HepG2 (cell line): ENCODE data around the gene DAPK3. TPM values are rescaled to one million over a fixed set of nuclear protein-coding genes. Genes with fewer than 3 reads are reported as not detected.

Experiments
- ATAC-seq: fragments of 200-7000 bp; cut with Tn5 transposase; 3 replicates; pipeline ENCODE4 v1.9.1; 2020; ENCODE audit warnings: mild to moderate bottlenecking, moderate library complexity
- BruUV-seq: library from RNA; stranded (reverse); fragments of 400-500 nt; replicated peaks from 2 replicates; lab custom pipeline; 2021; lab: Mats Ljungman, UMichigan
- CTCF ChIA-PET: fragments of 300-600 bp; formaldehyde crosslinking; extraction: SDS; loops from one replicate; lab custom pipeline; 2021; ENCODE audit warnings: low total read pairs, inconsistent platforms, low intra/inter-chr PET ratio; lab: Yijun Ruan, JAX
- POLR2A ChIA-PET: fragments of 350-600 bp; sonication (Branson Sonifier 250); formaldehyde crosslinking; loops from one replicate; lab custom pipeline; 2020; ENCODE audit warnings: antibody characterized with exemption, inconsistent platforms; lab: Yijun Ruan, JAX
- DNase-seq: peaks from one replicate; pipeline ENCODE4 v3.0.0-alpha.2; 2015; ENCODE audit warnings: low spot score
- FAIRE-seq: peaks from 3 replicates; lab custom pipeline; 2011; peaks lifted over from hg19 to GRCh38; lab: Jason Lieb, UNC
- H2AFZ ChIP-seq: one replicate; pipeline ENCODE4 v1.6.1; 2011; ENCODE audit warnings: low read length, inconsistent platforms
- H3K27ac ChIP-seq: fragments of 300-600 bp; 3 replicates; pipeline ENCODE4 v1.8.0; 2011; ENCODE audit warnings: mixed run types, mild to moderate bottlenecking, mixed read lengths, low read length, inconsistent platforms; ENCODE audit not compliant: insufficient read depth; ENCODE audit errors: extremely low read length
- H3K27me3 ChIP-seq, 2 experiments: fragments of 200-600 bp in 1 of 2; 2 replicates in 1 of 2; 3 replicates in 1 of 2; pipeline versions ENCODE4 v1.6.0 to v1.8.0; 2011; ENCODE audit warnings: low read length in 2 of 2, mild to moderate bottlenecking in 2 of 2, moderate library complexity in 2 of 2, inconsistent platforms in 1 of 2; ENCODE audit not compliant: insufficient read depth in 2 of 2, control insufficient read depth in 1 of 2
- H3K36me3 ChIP-seq, 2 experiments: fragments of 200-600 bp in 1 of 2; replicated peaks in 1 of 2; 2 replicates in 1 of 2; 3 replicates in 1 of 2; pipeline versions ENCODE4 v1.5.1 to v1.8.0; 2011; ENCODE audit warnings: low read length in 2 of 2, inconsistent platforms in 1 of 2; ENCODE audit not compliant: insufficient read depth in 2 of 2, control insufficient read depth in 1 of 2
- H3K4me1 ChIP-seq: 2 replicates; pipeline ENCODE4 v1.5.1; 2012; ENCODE audit warnings: low read length, inconsistent platforms; ENCODE audit not compliant: insufficient read depth
- H3K4me2 ChIP-seq: 2 replicates; pipeline ENCODE4 v1.6.0; 2011; ENCODE audit warnings: low read depth, low read length, inconsistent platforms
- H3K4me3 ChIP-seq, 3 experiments: fragments of 200-600 bp in 1 of 3; sonication (generic), shearing (Covaris generic) in 1 of 3; replicated peaks in 1 of 3; 2 replicates each; pipeline ENCODE4 v1.5.1; 2011 to 2016; ENCODE audit warnings: low read length in 3 of 3, inconsistent platforms in 2 of 3, low read depth in 2 of 3, mild to moderate bottlenecking in 2 of 3, control low read depth in 1 of 3, mixed read lengths in 1 of 3; ENCODE audit not compliant: insufficient read depth in 1 of 3
- H3K79me2 ChIP-seq: one replicate; pipeline ENCODE4 v1.6.1; 2011; ENCODE audit warnings: low read length, inconsistent platforms; ENCODE audit not compliant: insufficient read depth
- H3K9ac ChIP-seq: 2 replicates; pipeline ENCODE4 v1.6.0; 2011; ENCODE audit warnings: mild to moderate bottlenecking, low read depth, low read length, inconsistent platforms; ENCODE audit not compliant: insufficient read depth
- H3K9me3 ChIP-seq: 2 replicates; pipeline ENCODE4 v1.5.1; 2012; ENCODE audit warnings: mild to moderate bottlenecking, low read length
- H4K20me1 ChIP-seq: 2 replicates; pipeline ENCODE4 v1.6.0; 2011; ENCODE audit warnings: inconsistent platforms, mild to moderate bottlenecking, low read length, moderate library complexity; ENCODE audit not compliant: insufficient read depth
- JUN ChIP-seq: sonication (generic); formaldehyde crosslinking; IDR thresholded peaks from 2 replicates; pipeline ENCODE4 v1.4.0; 2020; ENCODE audit warnings: mild to moderate bottlenecking, missing genetic modification reagents
- RBFOX2 ChIP-seq: fragments of 200-400 bp; formaldehyde crosslinking; IDR thresholded peaks from 2 replicates; pipeline ENCODE4 v1.6.1; 2017; ENCODE audit warnings: low read depth, mild to moderate bottlenecking, low read length
- ZNF136 ChIP-seq: sonication (generic); formaldehyde crosslinking; IDR thresholded peaks from 2 replicates; pipeline ENCODE4 v1.8.1; 2022; ENCODE audit warnings: low read depth, mild to moderate bottlenecking, moderate library complexity, missing genetic modification reagents
- WGBS: methylation state at CpG from one replicate; pipeline ENCODE4 v1.1.6; 2017; ENCODE audit warnings: low lambda C conversion rate; 5-methylcytosine and 5-hydroxymethylcytosine counted together
- in situ Hi-C: cut with HindIII; loops from 2 replicates; pipeline ENCODE4 v1.10.0; 2017; ENCODE audit warnings: low pct_unique_long_range_greater_than_20kb; ENCODE audit not compliant: extremely low pct_ligation_motif_present
- intact Hi-C: fragments of 100-400 bp; cut with micrococcal nuclease; formaldehyde crosslinking; loops from one replicate; pipeline ENCODE4 v1.10.0; 2022; ENCODE audit not compliant: unreplicated experiment
- polyA plus RNA-seq, 8 experiments: library from polyadenylated mRNA; depleted of rRNA in 3 of 8; stranded (reverse) in 7 of 8; unstranded in 1 of 8; fragments of >200 nt; fragmentation: Illumina TruSeq in 4 of 8; extraction: Trizol in 4 of 8; gene quantifications; 2 replicates each; pipeline versions ENCODE4 v1.2.1 to v1.2.3, GENCODE V29; 2011 to 2016; ENCODE audit warnings: low read depth in 4 of 8, missing spikeins in 1 of 8, mixed read lengths in 1 of 8; ENCODE audit not compliant: insufficient read depth in 1 of 8
- total RNA-seq, 5 experiments: library from RNA; depleted of rRNA; stranded (reverse); fragments of >200 nt; fragmentation: Illumina TruSeq; extraction: Trizol; gene quantifications; 2 replicates each; pipeline ENCODE4 v1.2.3, GENCODE V29; 2016; ENCODE audit warnings: low read depth in 1 of 5
- TF ChIP-seq, protein P1 (sequence below): sonication (generic); formaldehyde crosslinking; IDR thresholded peaks from one replicate; pipeline ENCODE4 v1.5.1; 2020; ENCODE audit warnings: mild to moderate bottlenecking, missing genetic modification reagents; ENCODE audit errors: not compliant biosample characterization

The DAPK3 gene
- total and polyA plus RNA-seq, 2 of the 13 experiments (the other 11 are each of a cell fraction or from before 2014, with no cell fraction given), result 30.5 to 37.3 TPM

DNA sequence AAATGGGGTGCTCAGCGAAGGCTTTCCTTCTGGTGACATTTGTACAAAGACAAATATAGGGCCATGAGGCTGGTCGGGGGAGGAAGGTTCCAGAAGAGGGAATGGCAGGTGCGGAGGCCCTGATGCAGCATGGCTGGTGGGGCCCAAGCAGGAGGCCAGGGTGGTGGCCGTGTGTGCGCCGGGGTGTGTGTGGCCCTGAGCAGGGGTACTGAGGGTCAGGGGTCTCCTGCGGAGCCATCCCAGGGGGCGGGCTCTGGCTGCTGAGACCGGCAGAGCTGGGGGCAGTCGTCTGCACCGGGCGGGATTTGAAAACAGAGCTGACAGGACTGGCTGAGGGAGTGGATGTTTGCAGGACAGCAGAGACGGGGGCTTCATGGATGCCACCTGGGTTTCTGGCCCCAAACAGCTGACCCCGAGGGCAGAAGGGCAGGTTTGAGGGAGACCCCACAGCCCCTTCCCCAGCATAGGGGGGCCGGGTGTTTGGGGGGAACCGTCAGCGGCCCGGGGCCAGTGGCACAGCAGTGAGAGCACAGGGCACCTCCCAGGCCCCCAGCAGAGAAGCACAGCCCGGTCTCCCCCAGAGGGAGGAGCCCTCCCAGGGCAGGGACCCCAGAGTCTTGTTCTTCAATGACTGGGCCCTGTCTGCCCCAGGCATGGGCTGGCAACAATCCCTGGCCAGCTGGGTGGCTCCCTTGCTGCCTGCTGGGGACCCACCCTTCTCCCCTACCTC lies 48.0 kb upstream of the DAPK3 start:
- BruUV-seq, result no TSS peak
- Histone ChIP-seq H3K27ac (no peak overlapping the region), H3K79me2 (peaks cover 12% of the 10 kb centered on the region), H3K9ac (no peak overlapping the region), H3K27me3 (no peaks in the 10 kb centered on the region), H3K36me3 (peaks cover 18 to 21% of the 10 kb centered on the region in 2 experiments; a peak in 4 of 5 replicates), H3K4me1 (no peaks in the 10 kb centered on the region), H4K20me1 (no peaks in the 10 kb centered on the region), H3K9me3 (no peaks in the 10 kb centered on the region), H2AFZ (no peak overlapping the region), H3K4me2 (no peak overlapping the region)
- intact Hi-C loops (no loop called here), in situ Hi-C loops (no loop called here)
- FAIRE-seq (no peak), DNase-seq (no peak)
- over 99% methylated on average over 10 of the region's 19 CpGs for WGBS
- ChIA-PET CTCF (no interaction called here), POLR2A (no interaction called here)
- TF ChIP-seq ZNF136 (CRISPR knock-in tag), result no peak
- no peak for TF ChIP-seq JUN (CRISPR knock-in tag)
- TF ChIP-seq, protein P1, sequence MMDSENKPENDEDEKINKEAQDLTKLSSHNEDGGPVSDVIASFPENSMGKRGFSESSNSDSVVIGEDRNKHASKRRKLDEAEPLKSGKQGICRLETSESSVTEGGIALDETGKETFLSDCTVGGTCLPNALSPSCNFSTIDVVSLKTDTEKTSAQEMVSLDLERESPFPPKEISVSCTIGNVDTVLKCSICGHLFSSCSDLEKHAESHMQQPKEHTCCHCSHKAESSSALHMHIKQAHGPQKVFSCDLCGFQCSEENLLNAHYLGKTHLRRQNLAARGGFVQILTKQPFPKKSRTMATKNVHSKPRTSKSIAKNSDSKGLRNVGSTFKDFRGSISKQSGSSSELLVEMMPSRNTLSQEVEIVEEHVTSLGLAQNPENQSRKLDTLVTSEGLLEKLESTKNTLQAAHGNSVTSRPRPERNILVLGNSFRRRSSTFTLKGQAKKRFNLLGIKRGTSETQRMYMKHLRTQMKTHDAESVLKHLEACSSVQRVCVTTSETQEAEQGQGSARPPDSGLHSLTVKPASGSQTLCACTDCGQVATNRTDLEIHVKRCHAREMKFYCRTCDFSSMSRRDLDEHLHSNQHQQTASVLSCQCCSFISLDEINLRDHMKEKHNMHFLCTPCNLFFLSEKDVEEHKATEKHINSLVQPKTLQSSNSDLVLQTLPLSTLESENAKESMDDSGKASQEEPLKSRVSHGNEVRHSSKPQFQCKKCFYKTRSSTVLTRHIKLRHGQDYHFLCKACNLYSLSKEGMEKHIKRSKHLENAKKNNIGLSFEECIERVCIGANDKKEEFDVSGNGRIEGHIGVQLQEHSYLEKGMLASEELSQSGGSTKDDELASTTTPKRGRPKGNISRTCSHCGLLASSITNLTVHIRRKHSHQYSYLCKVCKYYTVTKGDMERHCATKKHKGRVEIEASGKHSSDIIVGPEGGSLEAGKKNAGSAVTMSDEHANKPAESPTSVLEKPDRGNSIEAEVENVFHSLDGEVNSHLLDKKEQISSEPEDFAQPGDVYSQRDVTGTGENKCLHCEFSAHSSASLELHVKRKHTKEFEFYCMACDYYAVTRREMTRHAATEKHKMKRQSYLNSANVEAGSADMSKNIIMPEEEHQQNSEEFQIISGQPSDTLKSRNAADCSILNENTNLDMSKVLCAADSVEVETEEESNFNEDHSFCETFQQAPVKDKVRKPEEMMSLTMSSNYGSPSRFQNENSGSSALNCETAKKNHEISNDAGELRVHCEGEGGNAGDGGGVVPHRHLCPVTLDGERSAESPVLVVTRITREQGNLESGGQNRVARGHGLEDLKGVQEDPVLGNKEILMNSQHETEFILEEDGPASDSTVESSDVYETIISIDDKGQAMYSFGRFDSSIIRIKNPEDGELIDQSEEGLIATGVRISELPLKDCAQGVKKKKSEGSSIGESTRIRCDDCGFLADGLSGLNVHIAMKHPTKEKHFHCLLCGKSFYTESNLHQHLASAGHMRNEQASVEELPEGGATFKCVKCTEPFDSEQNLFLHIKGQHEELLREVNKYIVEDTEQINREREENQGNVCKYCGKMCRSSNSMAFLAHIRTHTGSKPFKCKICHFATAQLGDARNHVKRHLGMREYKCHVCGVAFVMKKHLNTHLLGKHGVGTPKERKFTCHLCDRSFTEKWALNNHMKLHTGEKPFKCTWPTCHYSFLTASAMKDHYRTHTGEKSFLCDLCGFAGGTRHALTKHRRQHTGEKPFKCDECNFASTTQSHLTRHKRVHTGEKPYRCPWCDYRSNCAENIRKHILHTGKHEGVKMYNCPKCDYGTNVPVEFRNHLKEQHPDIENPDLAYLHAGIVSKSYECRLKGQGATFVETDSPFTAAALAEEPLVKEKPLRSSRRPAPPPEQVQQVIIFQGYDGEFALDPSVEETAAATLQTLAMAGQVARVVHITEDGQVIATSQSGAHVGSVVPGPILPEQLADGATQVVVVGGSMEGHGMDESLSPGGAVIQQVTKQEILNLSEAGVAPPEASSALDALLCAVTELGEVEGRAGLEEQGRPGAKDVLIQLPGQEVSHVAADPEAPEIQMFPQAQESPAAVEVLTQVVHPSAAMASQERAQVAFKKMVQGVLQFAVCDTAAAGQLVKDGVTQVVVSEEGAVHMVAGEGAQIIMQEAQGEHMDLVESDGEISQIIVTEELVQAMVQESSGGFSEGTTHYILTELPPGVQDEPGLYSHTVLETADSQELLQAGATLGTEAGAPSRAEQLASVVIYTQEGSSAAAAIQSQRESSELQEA (CRISPR knock-in tag), result no peak
- TF ChIP-seq RBFOX2, result 0 out of 2 replicates have a peak, but pooled peaks have one; percentile 13
- TF ChIP-seq, all 625 proteins: peak for 1
- no peak overlapping the region for H3K4me3 ChIP-seq
- no peak for ATAC-seq
